GM12878 (cell line): ENCODE measurements around the gene MDH1. TPM values are rescaled to one million over a fixed set of nuclear protein-coding genes. Genes with fewer than 3 reads are reported as not detected.

ENCODE experiments used
- CREB1 ChIP-seq: IDR thresholded peaks from 2 replicates; pipeline ENCODE4 v1.6.1; 2012; ENCODE audit warnings: low read depth, mild to moderate bottlenecking, inconsistent platforms
- E2F8 ChIP-seq: fragments of 450-650 bp; IDR thresholded peaks from 2 replicates; pipeline ENCODE4 v1.6.1; 2018; ENCODE audit warnings: mild to moderate bottlenecking, low read depth, moderate library complexity; ENCODE audit not compliant: partially characterized antibody
- HDAC6 ChIP-seq: fragments of 200-600 bp; sonication (generic); IDR thresholded peaks from one replicate; pipeline ENCODE4 v1.8.0; 2017; ENCODE audit warnings: antibody characterized with exemption; ENCODE audit not compliant: unreplicated experiment
- IKZF1 ChIP-seq: fragments of 450-650 bp; conservative IDR thresholded peaks from 2 replicates; pipeline ENCODE4 v1.6.1; 2017; ENCODE audit warnings: antibody characterized with exemption, mild to moderate bottlenecking
- MYC ChIP-seq: IDR thresholded peaks from 2 replicates; pipeline ENCODE4 v1.6.1; 2011; ENCODE audit warnings: mild to moderate bottlenecking, low read length, moderate library complexity, inconsistent platforms; ENCODE audit not compliant: insufficient read depth, insufficient replicate concordance, insufficient read length, severe bottlenecking
- NFYA ChIP-seq: IDR thresholded peaks from 2 replicates; pipeline ENCODE4 v1.6.1; 2011; ENCODE audit warnings: low read depth, mild to moderate bottlenecking, low read length, improper control_type of control experiment, borderline replicate concordance
- REST ChIP-seq: IDR thresholded peaks from 2 replicates; pipeline ENCODE4 v1.6.1; 2012; ENCODE audit warnings: mild to moderate bottlenecking, low read depth, low read length
- SIX5 ChIP-seq: IDR thresholded peaks from 2 replicates; pipeline ENCODE4 v1.6.1; 2011; ENCODE audit warnings: mild to moderate bottlenecking, low read depth, low read length, moderate library complexity; ENCODE audit not compliant: severe bottlenecking
- SMAD1 ChIP-seq: fragments of 450-650 bp; IDR thresholded peaks from 2 replicates; pipeline ENCODE4 v1.6.1; 2018; ENCODE audit warnings: mild to moderate bottlenecking, low read depth; ENCODE audit not compliant: partially characterized antibody
- TAF1 ChIP-seq: IDR thresholded peaks from 2 replicates; pipeline ENCODE4 v1.6.1; 2011; ENCODE audit warnings: mild to moderate bottlenecking, low read depth, low read length, borderline replicate concordance
- TCF3 ChIP-seq: IDR thresholded peaks from 2 replicates; pipeline ENCODE4 v1.6.1; 2012; ENCODE audit warnings: low read depth, mild to moderate bottlenecking, low read length, borderline replicate concordance; ENCODE audit not compliant: insufficient read depth
- TCF7 ChIP-seq: IDR thresholded peaks from 2 replicates; pipeline ENCODE4 v1.6.1; 2014; ENCODE audit warnings: antibody characterized with exemption, borderline replicate concordance
- YY1 ChIP-seq: IDR thresholded peaks from 2 replicates; pipeline ENCODE4 v1.6.1; 2011; ENCODE audit warnings: low read depth, mild to moderate bottlenecking, low read length
- ZNF217 ChIP-seq: fragments of 450-650 bp; IDR thresholded peaks from 2 replicates; pipeline ENCODE4 v1.6.1; 2017; ENCODE audit warnings: antibody characterized with exemption, mild to moderate bottlenecking
- ZNF384 ChIP-seq: IDR thresholded peaks from 2 replicates; pipeline ENCODE4 v1.6.1; 2012; ENCODE audit warnings: low read depth, mild to moderate bottlenecking, low read length, improper control_type of control experiment, borderline replicate concordance
- ZNF592 ChIP-seq: fragments of 450-650 bp; IDR thresholded peaks from 2 replicates; pipeline ENCODE4 v1.6.1; 2017; ENCODE audit warnings: mild to moderate bottlenecking, moderate library complexity
- polyA plus RNA-seq, 11 experiments: library from polyadenylated mRNA; depleted of rRNA in 4 of 11; unstranded in 6 of 11; stranded (reverse) in 5 of 11; fragments of >200 nt; fragmentation: Nextera tagmentation in 4 of 11; fragmentation: Illumina TruSeq in 1 of 11; extraction: Ambion mirVana in 4 of 11; extraction: Trizol in 1 of 11; gene quantifications; 1 replicate in 1 of 11; 2 replicates in 10 of 11; pipeline versions ENCODE4 v1.2.1 to v1.2.3, GENCODE V29; 2011 to 2016; ENCODE audit warnings: inconsistent platforms in 2 of 11, missing spikeins in 2 of 11, low read depth in 1 of 11
- total RNA-seq, 4 experiments: library from RNA; depleted of rRNA in 3 of 4; stranded (reverse); fragments of >200 nt in 3 of 4; fragmentation: Illumina TruSeq in 1 of 4; extraction: Trizol in 1 of 4; gene quantifications; 2 replicates each; pipeline versions ENCODE4 v1.2.1 to v1.2.3, GENCODE V29; 2013 to 2021
- TF ChIP-seq, protein P1 (sequence below): IDR thresholded peaks from 2 replicates; pipeline ENCODE4 v1.6.1; 2012; ENCODE audit warnings: low read length, inconsistent platforms

MDH1 gene
- total and polyA plus RNA-seq, 10 of the 15 experiments (the other 5 are each of a cell fraction or from before 2014, with no cell fraction given) = 254 to 1,581 (median 440) TPM

- peak; percentile 58 for TF ChIP-seq MYC
- TF ChIP-seq REST = no peak
- TF ChIP-seq IKZF1 = peak; percentile 100
- TF ChIP-seq, protein P1, sequence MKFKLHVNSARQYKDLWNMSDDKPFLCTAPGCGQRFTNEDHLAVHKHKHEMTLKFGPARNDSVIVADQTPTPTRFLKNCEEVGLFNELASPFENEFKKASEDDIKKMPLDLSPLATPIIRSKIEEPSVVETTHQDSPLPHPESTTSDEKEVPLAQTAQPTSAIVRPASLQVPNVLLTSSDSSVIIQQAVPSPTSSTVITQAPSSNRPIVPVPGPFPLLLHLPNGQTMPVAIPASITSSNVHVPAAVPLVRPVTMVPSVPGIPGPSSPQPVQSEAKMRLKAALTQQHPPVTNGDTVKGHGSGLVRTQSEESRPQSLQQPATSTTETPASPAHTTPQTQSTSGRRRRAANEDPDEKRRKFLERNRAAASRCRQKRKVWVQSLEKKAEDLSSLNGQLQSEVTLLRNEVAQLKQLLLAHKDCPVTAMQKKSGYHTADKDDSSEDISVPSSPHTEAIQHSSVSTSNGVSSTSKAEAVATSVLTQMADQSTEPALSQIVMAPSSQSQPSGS = no peak
- TF ChIP-seq CREB1 = peak; percentile 88
- peak; percentile 95 for TF ChIP-seq TAF1
- TF ChIP-seq HDAC6 = no peak
- peak; percentile 4; the same call in 1 of the 2 replicates for TF ChIP-seq NFYA
- TF ChIP-seq E2F8 = no peak
- TF ChIP-seq SMAD1 = peak; percentile 59
- 0 out of 2 replicates have a peak, but pooled peaks have one; percentile 45 for TF ChIP-seq ZNF592
- TF ChIP-seq ZNF217 = no peak
- TF ChIP-seq TCF3 = peak; percentile 46; the same call in 1 of the 2 replicates
- peak; percentile 90 for TF ChIP-seq ZNF384
- peak; percentile 79; the same call in 1 of the 2 replicates for TF ChIP-seq YY1
- TF ChIP-seq TCF7 = peak; percentile 80
- peak; percentile 97 for TF ChIP-seq SIX5
Measured at GRCh38 chr2:63588385-63589147, at the start of gene MDH1, which contains the start of gene WDPCP (continued).
